Measurements from ENCODE around the gene S100A5.

The S100A5 gene

DNA sequence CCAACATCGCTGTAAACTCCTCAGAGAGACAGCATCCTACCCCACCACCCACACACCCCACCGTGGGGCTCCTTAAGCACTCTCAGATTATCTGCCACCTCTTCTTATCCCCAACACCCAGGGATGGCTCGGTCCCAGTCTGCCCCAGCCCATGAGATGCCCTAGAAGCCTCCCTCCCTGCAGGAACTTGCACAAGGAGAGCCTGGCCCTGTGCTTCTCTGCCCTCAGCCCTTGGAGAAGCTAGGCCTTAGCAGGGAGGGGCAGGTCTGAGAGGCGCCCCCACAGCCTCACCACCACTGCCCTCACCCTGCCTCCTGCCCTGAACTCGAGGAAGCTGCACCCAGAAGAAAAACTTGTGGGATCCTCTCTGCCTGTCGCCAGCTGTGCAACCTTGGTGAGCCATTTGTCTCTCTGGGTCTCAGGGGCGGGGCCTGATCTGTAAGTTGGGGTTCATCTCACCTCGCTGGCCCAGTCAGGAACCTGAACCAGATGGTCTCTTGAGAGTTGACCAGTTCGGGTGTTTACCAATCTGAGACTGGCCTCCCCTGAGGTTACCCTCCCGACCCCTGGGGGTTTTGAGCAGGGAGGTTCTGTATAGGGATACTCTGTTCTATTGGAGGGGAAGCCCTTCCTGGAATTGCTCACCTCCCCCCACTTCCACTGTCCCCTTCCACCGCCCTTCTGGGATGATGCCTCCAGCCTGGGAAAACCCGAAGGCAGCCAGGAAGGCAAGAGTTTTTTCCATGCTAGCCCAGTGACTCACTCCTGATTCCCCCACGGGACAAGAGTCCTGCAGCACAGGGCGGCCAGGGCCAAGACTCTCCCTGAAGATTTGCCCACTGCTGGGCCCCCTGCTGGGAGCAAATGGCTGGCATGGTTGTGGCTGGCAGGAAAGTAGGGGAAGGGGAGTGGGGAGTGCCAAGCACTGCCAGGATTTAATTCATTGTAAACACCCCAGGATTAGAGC is 8.3 kb upstream of the S100A5 start, which contains the start of gene S100A3:
S100A3 (minus strand) TSS at position 537 of the 967 bp plus-strand sequence. CDS start 773 bp downstream, outside the sequence.
- no peaks in the 10 kb centered on the region for H3K27me3 ChIP-seq (ENCODE audit: low read depth)
- H3K4me3 ChIP-seq = no peak within 1 kb of the TSS
- H3K4me1 ChIP-seq = peaks cover 11% of the 10 kb centered on the region
- in situ Hi-C loops (cut with MboI; ENCODE audit: low sequenced_read_pairs) = no loop called here
- no peaks in the 10 kb centered on the region for H3K36me3 ChIP-seq (replicated peaks)
- no peaks in the 10 kb centered on the region for H3K9me3 ChIP-seq
- no peak for DNase-seq (ENCODE audit: low spot score in 2 of 2)

DNA sequence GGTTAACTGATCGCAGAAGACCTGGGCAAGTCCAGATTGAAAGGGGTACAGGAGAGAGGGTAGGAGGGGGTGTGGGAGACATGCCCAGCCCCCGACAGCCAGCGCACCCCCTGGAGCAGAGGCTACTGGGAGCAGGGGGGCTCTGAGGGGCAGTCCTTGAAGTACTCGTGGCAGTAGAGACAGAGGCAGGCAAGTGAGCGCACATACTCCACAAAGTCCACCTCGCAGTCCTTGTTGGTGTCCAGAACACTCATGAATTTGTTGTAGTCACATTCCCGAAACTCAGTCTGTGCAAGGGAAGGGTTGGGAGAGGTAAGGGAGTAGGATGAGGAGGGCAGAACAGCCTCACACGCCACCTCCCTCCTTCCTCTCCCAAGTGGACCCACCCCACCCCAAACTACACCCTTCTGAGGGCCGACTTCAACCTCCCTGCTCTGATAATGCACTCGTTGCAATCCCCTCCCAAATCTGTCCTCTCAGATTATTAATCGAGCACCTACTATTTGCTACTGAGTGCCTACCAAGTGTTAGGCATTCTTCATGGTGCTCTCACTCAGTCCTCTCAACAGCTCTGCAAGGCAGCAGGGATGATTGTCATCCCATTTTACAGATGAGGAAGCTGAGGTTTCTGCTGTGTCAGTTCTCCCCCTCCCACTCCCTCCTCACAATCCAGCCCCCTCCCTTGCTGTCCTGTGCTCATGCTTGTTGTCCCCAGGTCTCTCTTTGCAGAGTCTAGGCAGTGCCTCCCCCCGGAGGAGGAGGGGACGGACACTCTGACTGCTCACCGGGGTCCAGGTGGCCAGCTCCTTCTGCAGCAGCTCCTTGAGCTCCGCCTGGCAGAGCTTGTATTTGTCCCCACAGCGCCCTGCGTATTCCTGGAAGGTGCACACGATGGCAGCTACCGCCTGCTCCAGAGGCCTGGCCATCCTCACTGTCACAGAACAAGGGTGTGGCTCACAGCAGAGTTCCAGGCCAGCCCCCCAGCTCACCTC is 7.1 kb upstream of the S100A5 start:
- Histone ChIP-seq H3K36me3 (replicated peaks) (no peaks in the 10 kb centered on the region), H3K4me3 (no peak overlapping the region), H3K9me3 (no peaks in the 10 kb centered on the region), H3K27me3 (ENCODE audit: low read depth) (no peaks in the 10 kb centered on the region), H3K4me1 (peaks cover 11% of the 10 kb centered on the region)
- in situ Hi-C loops (cut with MboI; ENCODE audit: low sequenced_read_pairs) = no loop called here
- DNase-seq (ENCODE audit: low spot score in 2 of 2) = no peak

DNA sequence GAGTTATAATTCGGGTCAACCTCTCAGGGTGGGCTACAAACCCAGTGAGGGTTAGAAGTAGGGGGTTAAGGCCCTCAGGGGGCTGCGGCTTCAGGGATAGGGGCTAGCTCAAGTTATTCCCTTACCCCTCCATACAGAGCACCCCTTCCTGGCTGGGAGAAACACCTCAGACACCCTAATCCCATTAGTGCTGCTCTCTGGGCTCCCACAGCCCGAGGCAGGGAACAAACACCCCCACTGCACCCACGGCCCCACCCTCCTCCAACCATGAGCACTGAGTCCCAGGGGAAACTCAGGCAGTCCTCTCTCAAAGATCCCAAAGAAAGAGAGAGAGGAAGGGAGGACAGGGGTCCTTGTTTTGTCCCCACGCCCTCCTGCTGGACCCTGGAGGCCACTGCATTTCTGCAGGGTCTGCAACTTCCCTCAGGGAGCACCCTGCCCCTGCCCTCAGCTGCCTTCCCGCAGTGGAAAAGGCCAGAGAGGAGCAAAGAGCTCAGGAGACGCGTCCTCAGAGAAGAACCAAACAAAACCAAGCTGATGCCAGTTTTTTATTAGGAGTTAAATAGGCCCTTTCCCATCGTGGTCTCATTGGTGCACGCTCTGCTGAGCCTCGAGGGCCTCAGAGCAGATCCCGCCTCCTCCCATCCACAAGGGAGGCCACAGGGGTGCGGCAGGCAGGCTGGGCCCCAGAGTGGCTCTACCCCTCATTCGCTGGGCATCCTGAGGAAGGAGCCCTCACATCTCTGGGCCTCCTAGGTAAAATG is 6.2 kb upstream of the S100A5 start:
- H3K36me3 ChIP-seq (replicated peaks) = no peaks in the 10 kb centered on the region
- H3K9me3 ChIP-seq = no peaks in the 10 kb centered on the region
- no peak overlapping the region for H3K4me3 ChIP-seq
- H3K27me3 ChIP-seq (ENCODE audit: low read depth) = no peaks in the 10 kb centered on the region
- DNase-seq (ENCODE audit: low spot score in 2 of 2) = no peak
- in situ Hi-C loops (cut with MboI; ENCODE audit: low sequenced_read_pairs) = no loop called here
- H3K4me1 ChIP-seq = peaks cover 11% of the 10 kb centered on the region

DNA sequence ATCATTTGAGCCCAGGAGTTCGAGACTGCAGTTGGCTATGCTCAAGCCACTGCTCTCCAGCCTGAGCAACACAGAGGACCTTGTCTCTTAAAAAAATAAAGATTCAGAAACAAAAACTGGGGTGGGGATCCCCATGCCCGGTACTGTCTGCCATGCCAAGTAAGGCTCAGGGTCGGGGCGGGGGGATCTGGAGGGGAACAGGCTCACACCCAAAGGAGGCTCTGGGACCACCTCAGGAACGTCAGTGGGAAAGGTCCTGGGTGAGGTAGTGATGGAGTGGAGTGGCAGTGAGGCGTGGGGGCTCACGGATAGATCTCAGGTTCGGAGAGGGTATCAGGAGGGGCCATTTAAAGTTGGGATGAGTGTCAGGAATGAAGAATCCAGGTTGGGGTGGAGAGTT is 5.6 kb upstream of the S100A5 start:
- Histone ChIP-seq H3K4me1 (peaks cover 11% of the 10 kb centered on the region), H3K36me3 (replicated peaks) (no peaks in the 10 kb centered on the region), H3K27me3 (ENCODE audit: low read depth) (no peaks in the 10 kb centered on the region), H3K4me3 (no peak overlapping the region), H3K9me3 (no peaks in the 10 kb centered on the region)
- in situ Hi-C loops (cut with MboI; ENCODE audit: low sequenced_read_pairs) = no loop called here
- DNase-seq (ENCODE audit: low spot score in 2 of 2) = no peak

DNA sequence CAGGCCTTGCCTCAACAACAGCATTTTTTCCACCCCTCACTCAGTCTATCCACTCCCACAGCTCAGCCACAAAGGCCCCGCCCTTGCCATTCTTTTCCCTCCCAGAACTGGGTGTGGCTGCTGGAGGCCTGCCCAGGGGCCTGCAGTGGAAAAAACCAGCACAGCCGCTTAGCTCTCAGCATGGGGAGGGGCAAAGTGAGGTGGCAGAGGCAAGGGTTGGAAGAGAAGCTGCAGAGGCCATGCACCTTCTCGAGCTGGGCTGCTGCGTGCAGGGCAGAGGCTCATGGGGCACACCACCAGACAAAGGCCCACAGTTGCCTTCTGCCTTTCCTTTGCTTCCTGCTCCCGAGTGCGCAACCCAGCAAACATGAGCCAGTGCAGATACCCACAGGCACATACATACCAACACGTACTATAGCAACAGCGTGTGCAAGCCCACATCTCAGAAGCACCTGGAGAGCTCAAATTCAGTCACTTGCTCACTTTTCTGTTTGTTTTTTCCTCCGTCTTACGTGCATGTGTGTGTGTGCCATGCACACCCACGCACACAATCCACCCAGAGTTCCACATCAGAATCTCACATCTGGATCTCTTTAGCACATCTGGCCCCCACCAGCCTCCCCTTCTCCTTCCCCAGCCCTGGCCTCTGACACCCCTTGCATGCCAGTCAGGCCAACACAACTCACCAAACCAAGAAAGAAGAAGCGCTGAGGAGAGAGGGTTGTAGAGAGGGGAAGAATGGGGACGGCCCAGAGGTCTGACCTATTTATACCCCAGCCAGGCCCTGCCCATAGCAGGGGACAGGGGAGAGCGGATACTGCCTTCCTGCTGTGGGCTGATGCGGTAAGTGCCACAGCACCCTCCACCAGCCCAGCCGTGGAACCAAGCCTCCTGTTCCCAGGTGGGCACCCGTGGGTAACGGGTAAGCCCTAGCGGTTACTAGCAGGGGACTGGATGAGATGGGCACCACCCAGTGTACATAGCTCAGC is 4.6 kb upstream of the S100A5 start, which contains the start of gene S100A4:
S100A4 (minus strand) TSS at position 740 of the 989 bp plus-strand sequence. CDS start 1,012 bp downstream, outside the sequence.
- Histone ChIP-seq H3K4me1 (peaks cover 11% of the 10 kb centered on the region), H3K9me3 (no peaks in the 10 kb centered on the region), H3K4me3 (no peak within 1 kb of the TSS), H3K36me3 (replicated peaks) (no peaks in the 10 kb centered on the region), H3K27me3 (ENCODE audit: low read depth) (no peaks in the 10 kb centered on the region)
- DNase-seq (ENCODE audit: low spot score in 2 of 2) = peak; percentile 96 to 97
- in situ Hi-C loops (cut with MboI; ENCODE audit: low sequenced_read_pairs) = no loop called here

DNA sequence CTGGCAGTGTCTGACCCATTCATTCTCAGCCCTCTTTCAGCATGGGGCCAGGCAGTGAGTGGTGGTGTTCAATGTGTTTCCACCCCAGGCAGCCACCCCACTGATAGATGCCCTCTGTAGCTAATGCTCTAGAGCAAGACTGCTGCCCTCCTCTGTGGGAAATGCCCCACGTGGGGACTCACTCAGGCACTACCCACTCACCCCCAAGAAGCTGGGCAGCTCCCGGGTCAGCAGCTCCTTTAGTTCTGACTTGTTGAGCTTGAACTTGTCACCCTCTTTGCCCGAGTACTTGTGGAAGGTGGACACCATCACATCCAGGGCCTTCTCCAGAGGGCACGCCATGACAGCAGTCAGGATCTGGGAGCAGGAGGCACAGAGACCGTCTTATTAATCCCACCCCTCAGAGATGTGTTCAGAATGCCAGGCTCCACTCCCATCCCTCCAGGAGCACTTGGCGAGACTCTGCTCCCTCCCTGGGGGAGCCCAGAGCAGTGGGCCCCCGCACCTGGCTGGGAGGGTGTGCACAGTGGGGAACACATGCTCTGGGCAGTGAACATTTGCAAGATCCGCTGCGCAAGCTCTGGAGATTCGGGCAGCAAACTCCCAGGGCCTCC is 3.8 kb upstream of the S100A5 start:
- H3K36me3 ChIP-seq (replicated peaks) = no peaks in the 10 kb centered on the region
- H3K4me3 ChIP-seq = no peak overlapping the region
- in situ Hi-C loops (cut with MboI; ENCODE audit: low sequenced_read_pairs) = no loop called here
- peaks cover 11% of the 10 kb centered on the region for H3K4me1 ChIP-seq
- no peaks in the 10 kb centered on the region for H3K9me3 ChIP-seq
- no peaks in the 10 kb centered on the region for H3K27me3 ChIP-seq (ENCODE audit: low read depth)
- DNase-seq (ENCODE audit: low spot score in 2 of 2) = no peak

DNA sequence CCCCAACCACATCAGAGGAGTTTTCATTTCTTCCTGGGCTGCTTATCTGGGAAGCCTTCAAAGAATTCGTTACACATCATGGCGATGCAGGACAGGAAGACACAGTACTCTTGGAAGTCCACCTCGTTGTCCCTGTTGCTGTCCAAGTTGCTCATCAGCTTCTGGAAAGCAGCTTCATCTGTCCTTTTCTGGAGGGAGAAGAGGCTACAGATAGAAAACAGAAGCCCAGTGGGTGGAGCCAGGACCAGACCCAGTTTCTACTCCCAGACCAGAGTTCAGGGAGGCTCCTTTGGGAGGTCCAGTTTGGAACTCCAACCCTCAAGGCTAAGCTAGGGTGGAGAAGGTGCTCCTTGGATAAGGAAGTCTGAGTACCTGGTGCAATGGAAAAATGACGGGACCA is 3.0 kb upstream of the S100A5 start:
- no peak overlapping the region for H3K4me3 ChIP-seq
- H3K9me3 ChIP-seq = no peaks in the 10 kb centered on the region
- peaks cover 11% of the 10 kb centered on the region for H3K4me1 ChIP-seq

DNA sequence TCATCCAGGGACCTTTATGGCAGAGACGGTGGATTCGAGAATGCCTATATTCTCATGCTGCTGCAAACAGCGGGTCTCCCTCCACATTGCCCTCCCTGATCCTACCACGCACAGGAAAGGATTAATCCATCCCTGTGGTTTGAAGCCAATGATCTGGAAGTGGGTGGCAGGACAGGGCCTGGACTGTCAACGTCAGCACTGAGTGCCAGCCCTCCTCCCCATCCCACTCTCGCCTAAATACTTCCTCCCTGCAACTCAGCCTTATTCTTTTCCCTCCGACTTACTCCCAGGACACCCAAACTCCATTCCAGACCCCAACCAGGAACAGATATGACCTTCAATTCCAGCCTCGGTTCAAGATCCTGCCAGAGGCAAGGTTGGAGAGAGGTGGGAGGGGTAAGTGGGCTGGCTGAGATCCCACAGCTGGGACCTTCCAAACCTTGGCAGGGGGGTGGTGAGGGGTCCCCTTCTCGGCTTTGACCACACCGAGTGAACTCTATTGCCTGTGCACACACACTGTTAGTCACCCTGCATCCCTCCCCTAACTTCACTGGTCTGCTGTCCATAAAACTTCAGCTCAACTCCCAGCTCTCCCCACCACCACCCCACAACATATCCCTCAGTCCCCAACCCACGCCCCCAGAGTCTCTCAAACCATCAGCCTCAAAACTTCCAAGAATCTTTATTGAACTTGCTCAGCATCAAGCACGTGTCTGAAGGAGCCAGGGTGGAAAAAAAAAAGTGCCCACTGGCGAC is 2.4 kb upstream of the S100A5 start:
- in situ Hi-C loops (cut with MboI; ENCODE audit: low sequenced_read_pairs) = no loop called here
- H3K4me3 ChIP-seq = no peak overlapping the region
- no peak for DNase-seq (ENCODE audit: low spot score in 2 of 2)
- no peaks in the 10 kb centered on the region for H3K9me3 ChIP-seq
- H3K4me1 ChIP-seq = peaks cover 16% of the 10 kb centered on the region
- no peaks in the 10 kb centered on the region for H3K27me3 ChIP-seq (ENCODE audit: low read depth)
- H3K36me3 ChIP-seq (replicated peaks) = no peaks in the 10 kb centered on the region

More for the DNA sequence above, 3.0 kb upstream of the S100A5 start:
- H3K36me3 ChIP-seq (replicated peaks) = no peaks in the 10 kb centered on the region
- in situ Hi-C loops (cut with MboI; ENCODE audit: low sequenced_read_pairs) = no loop called here
- no peak for DNase-seq (ENCODE audit: low spot score in 2 of 2)
- no peaks in the 10 kb centered on the region for H3K27me3 ChIP-seq (ENCODE audit: low read depth)

DNA sequence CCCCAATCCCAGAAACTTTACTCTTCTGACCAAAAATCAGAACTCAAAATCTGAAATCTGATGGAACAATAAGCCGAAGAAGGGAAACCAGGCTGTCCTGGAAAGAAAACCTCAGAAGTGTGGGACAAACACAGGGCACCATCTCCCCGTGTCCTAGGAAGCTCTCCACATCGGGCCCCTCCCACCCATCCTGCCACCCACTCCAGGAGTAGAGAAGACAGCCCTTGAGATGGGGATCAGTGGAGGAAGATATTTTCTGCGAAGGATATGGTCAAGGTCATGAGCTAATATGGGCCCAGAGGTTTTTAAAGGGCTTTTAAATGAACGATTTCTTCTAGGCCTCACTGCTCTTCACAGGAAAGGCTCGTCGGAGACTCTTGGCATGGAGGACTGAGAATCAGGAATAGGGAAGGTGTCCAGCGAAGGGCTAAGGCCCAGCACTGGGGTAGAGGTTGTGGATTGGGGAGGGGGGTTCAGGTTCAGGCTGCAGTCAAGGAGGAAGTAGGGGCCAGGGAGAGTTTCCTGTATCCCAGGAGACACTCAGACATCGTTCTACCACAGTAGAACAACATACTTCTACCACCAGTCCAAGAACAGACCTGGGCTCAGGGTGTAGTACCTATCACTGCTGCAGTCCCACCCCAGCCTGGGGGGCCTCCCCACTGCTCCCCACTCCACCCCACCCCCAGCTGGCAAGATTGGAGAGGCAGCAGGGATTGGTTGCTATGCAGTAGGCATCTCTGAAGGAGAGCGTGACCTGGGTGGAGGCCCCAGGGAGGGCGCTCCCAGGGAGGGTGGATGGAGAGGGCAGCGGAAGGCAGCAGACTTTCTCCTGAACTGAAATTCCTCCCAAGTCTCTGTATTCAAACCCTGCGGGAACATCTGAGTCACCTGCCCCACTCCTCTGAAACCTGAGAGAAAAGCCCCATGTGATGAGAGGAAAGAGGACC is 1.2 kb upstream of the S100A5 start:
- peaks cover 17% of the 10 kb centered on the region for H3K4me1 ChIP-seq
- DNase-seq (ENCODE audit: low spot score in 2 of 2) = no peak
- H3K36me3 ChIP-seq (replicated peaks) = no peaks in the 10 kb centered on the region
- H3K4me3 ChIP-seq = no peak overlapping the region
- in situ Hi-C loops (cut with MboI; ENCODE audit: low sequenced_read_pairs) = no loop called here
- no peaks in the 10 kb centered on the region for H3K9me3 ChIP-seq
- H3K27me3 ChIP-seq (ENCODE audit: low read depth) = no peaks in the 10 kb centered on the region

DNA sequence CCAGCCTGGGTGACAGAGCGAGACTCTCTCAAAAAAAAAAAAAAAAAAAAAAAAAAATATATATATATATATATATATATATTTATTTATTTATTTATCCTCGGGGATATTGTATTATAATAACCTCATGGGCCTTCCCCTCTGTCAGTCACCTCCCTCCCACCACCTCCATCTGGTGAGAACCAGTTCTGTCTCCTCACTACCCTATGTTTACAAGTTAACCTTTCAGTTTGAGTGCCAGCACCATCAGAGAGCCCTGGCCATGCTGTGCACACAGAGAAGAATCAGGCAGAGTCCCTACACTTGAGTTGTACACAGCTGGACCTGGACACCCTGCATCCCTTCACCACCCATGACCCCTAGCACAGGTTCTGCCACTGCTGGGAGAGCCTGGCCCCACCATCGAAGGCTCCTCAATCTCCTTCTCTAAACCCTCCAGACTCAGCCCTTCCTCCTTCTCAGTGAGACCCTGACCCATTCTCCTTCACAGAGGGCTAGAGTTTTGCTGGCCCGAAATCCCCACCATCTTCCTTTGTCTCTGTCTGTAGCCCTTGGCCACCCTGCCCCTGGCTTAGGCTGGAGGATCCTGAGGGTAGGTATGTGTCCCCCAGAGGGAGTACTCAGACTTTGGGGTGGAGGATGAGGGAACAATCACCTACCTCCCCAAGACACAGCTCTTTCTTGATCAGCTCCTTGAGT is 1.2 kb downstream of the S100A5 start:
- in situ Hi-C loops (cut with MboI; ENCODE audit: low sequenced_read_pairs) = no loop called here
- no peaks in the 10 kb centered on the region for H3K9me3 ChIP-seq
- H3K27me3 ChIP-seq (ENCODE audit: low read depth) = no peaks in the 10 kb centered on the region
- no peaks in the 10 kb centered on the region for H3K36me3 ChIP-seq (replicated peaks)
- H3K4me1 ChIP-seq = peaks cover 15% of the 10 kb centered on the region
- no peak overlapping the region for H3K4me3 ChIP-seq
- DNase-seq (ENCODE audit: low spot score in 2 of 2) = no peak
